ENCODE data around the gene CHD9.

Gene CHD9

GRCh38 chr16:53282975-53283946, 228.5 kb downstream of the CHD9 start:
- Histone ChIP-seq H3K4ac (ENCODE audit: low read depth, low read length) (no peak overlapping the region), H4K91ac (ENCODE audit: low read depth, low read length) (no peak overlapping the region), H3K27me3 (ENCODE audit: insufficient read depth, low read length) (no peaks in the 10 kb centered on the region), H2BK5ac (ENCODE audit: low read depth, low read length, poor library complexity) (no peak overlapping the region), H2BK120ac (ENCODE audit: insufficient read depth, low read length, poor library complexity) (no peak overlapping the region), H4K8ac (ENCODE audit: low read depth, low read length) (no peak overlapping the region), H4K12ac (ENCODE audit: low read depth, low read length) (no peak overlapping the region), H3K79me2 (ENCODE audit: control insufficient read depth, insufficient read depth, low read length, poor library complexity) (no peaks in the 10 kb centered on the region), H3K4me2 (ENCODE audit: low read length) (no peak overlapping the region), H3K18ac (ENCODE audit: low read length) (no peak overlapping the region), H2AFZ (ENCODE audit: insufficient read depth, low read length, poor library complexity) (no peak overlapping the region), H3K14ac (ENCODE audit: low read length) (no peak overlapping the region), H3K4me3 (ENCODE audit: low read depth, low read length) (no peak overlapping the region), H3K4me1 (ENCODE audit: control insufficient read depth in 1 of 2, insufficient read depth in 2 of 2, low read length in 2 of 2) (no peaks in the 10 kb centered on the region), H3K36me3 (ENCODE audit: control insufficient read depth in 1 of 2, insufficient read depth in 2 of 2, low read length in 2 of 2) (peaks cover 13 to 14% of the 10 kb centered on the region in 2 experiments), H3K27ac (ENCODE audit: low read depth, low read length) (no peak overlapping the region), H3K23ac (ENCODE audit: low read length) (no peak overlapping the region), H2BK12ac (ENCODE audit: low read length) (no peak overlapping the region), H2AK5ac (ENCODE audit: low read length) (no peak overlapping the region), H3K9me3 (ENCODE audit: insufficient read depth, low read depth, low read length) (no peaks in the 10 kb centered on the region), H3K9ac (ENCODE audit: low read length) (no peak overlapping the region), H3K79me1 (ENCODE audit: low read length) (no peaks in the 10 kb centered on the region)
- WGBS (ENCODE audit: extremely low coverage, insufficient coverage, insufficient read length): 100% methylated on average over 1 of the region's 3 CpGs
- peak in 1 of 2 donors; percentile 61 for DNase-seq

- H4K91ac ChIP-seq (ENCODE audit: low read depth, low read length): no peak overlapping the region
- no peak overlapping the region for H2BK120ac ChIP-seq (ENCODE audit: insufficient read depth, low read length, poor library complexity)
- H3K18ac ChIP-seq (ENCODE audit: low read length): no peak overlapping the region
- H3K27ac ChIP-seq (ENCODE audit: low read depth, low read length): no peak overlapping the region
- no peak overlapping the region for H3K9ac ChIP-seq (ENCODE audit: low read length)
- no peak overlapping the region for H2AK5ac ChIP-seq (ENCODE audit: low read length)
- H3K4me2 ChIP-seq (ENCODE audit: low read length): no peak overlapping the region
- H2BK12ac ChIP-seq (ENCODE audit: low read length): no peak overlapping the region
- WGBS (ENCODE audit: extremely low coverage, insufficient coverage, insufficient read length): no CpG with 5 or more reads among the region's 2 CpGs
- DNase-seq: no peak
- no peaks in the 10 kb centered on the region for H3K9me3 ChIP-seq (ENCODE audit: insufficient read depth, low read depth, low read length)
- H3K4me1 ChIP-seq (ENCODE audit: control insufficient read depth in 1 of 2, insufficient read depth in 2 of 2, low read length in 2 of 2): no peaks in the 10 kb centered on the region
- H3K4me3 ChIP-seq (ENCODE audit: low read depth, low read length): no peak overlapping the region
- H3K79me1 ChIP-seq (ENCODE audit: low read length): no peaks in the 10 kb centered on the region
- H3K27me3 ChIP-seq (ENCODE audit: insufficient read depth, low read length): no peaks in the 10 kb centered on the region
- no peak overlapping the region for H3K23ac ChIP-seq (ENCODE audit: low read length)
- H4K12ac ChIP-seq (ENCODE audit: low read depth, low read length): no peak overlapping the region
- no peak overlapping the region for H3K14ac ChIP-seq (ENCODE audit: low read length)
- peaks cover 14 to 20% of the 10 kb centered on the region in 2 experiments for H3K36me3 ChIP-seq (ENCODE audit: control insufficient read depth in 1 of 2, insufficient read depth in 2 of 2, low read length in 2 of 2)
- no peaks in the 10 kb centered on the region for H3K79me2 ChIP-seq (ENCODE audit: control insufficient read depth, insufficient read depth, low read length, poor library complexity)
- H4K8ac ChIP-seq (ENCODE audit: low read depth, low read length): no peak overlapping the region
- H3K4ac ChIP-seq (ENCODE audit: low read depth, low read length): no peak overlapping the region
- no peak overlapping the region for H2AFZ ChIP-seq (ENCODE audit: insufficient read depth, low read length, poor library complexity)
- H2BK5ac ChIP-seq (ENCODE audit: low read depth, low read length, poor library complexity): no peak overlapping the region
Measured at GRCh38 chr16:53285236-53285635, 230.4 kb downstream of the CHD9 start.

DNA sequence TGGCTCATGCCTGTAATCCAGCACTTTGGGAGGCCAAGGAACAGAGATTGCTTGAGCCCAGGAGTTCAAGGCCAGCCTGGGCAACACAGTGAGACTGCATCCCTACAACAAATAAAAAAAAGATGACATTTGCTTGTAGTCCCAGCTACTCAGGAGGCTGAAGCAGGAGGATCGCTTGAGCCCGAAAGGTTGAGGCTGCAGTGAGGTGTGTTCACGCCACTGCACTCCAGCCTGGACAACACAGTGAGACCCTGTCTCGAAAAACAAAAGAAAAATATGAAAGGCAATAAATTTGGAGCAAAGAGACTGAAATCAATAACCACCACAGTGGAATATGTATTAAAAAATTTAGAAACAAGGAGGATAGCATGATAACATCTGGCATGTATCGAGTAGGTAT, 235.7 kb downstream of the CHD9 start:
- Histone ChIP-seq H3K9me3 (ENCODE audit: insufficient read depth, low read depth, low read length) (no peaks in the 10 kb centered on the region), H3K4ac (ENCODE audit: low read depth, low read length) (no peak overlapping the region), H3K27me3 (ENCODE audit: insufficient read depth, low read length) (no peaks in the 10 kb centered on the region), H3K4me1 (ENCODE audit: control insufficient read depth in 1 of 2, insufficient read depth in 2 of 2, low read length in 2 of 2) (no peaks in the 10 kb centered on the region), H3K4me3 (ENCODE audit: low read depth, low read length) (no peak overlapping the region), H3K36me3 (ENCODE audit: control insufficient read depth in 1 of 2, insufficient read depth in 2 of 2, low read length in 2 of 2) (peaks cover 23 to 32% of the 10 kb centered on the region in 2 experiments), H4K8ac (ENCODE audit: low read depth, low read length) (no peak overlapping the region), H3K23ac (ENCODE audit: low read length) (no peak overlapping the region), H3K9ac (ENCODE audit: low read length) (no peak overlapping the region), H2BK5ac (ENCODE audit: low read depth, low read length, poor library complexity) (no peak overlapping the region), H3K4me2 (ENCODE audit: low read length) (no peak overlapping the region), H3K27ac (ENCODE audit: low read depth, low read length) (no peak overlapping the region), H4K12ac (ENCODE audit: low read depth, low read length) (no peak overlapping the region), H4K91ac (ENCODE audit: low read depth, low read length) (no peak overlapping the region), H2AFZ (ENCODE audit: insufficient read depth, low read length, poor library complexity) (no peak overlapping the region), H3K79me1 (ENCODE audit: low read length) (no peaks in the 10 kb centered on the region), H3K14ac (ENCODE audit: low read length) (no peak overlapping the region), H3K79me2 (ENCODE audit: control insufficient read depth, insufficient read depth, low read length, poor library complexity) (no peaks in the 10 kb centered on the region), H3K18ac (ENCODE audit: low read length) (no peak overlapping the region), H2AK5ac (ENCODE audit: low read length) (no peak overlapping the region), H2BK120ac (ENCODE audit: insufficient read depth, low read length, poor library complexity) (no peak overlapping the region), H2BK12ac (ENCODE audit: low read length) (no peak overlapping the region)
- no peak for DNase-seq
- no CpG with 5 or more reads among the region's 5 CpGs for WGBS (ENCODE audit: extremely low coverage, insufficient coverage, insufficient read length)

GRCh38 chr16:53291757-53292392, 237.1 kb downstream of the CHD9 start:
- H2BK12ac ChIP-seq (ENCODE audit: low read length): no peak overlapping the region
- no peaks in the 10 kb centered on the region for H3K27me3 ChIP-seq (ENCODE audit: insufficient read depth, low read length)
- DNase-seq: no peak
- no peak overlapping the region for H4K12ac ChIP-seq (ENCODE audit: low read depth, low read length)
- H2BK120ac ChIP-seq (ENCODE audit: insufficient read depth, low read length, poor library complexity): no peak overlapping the region
- no peak overlapping the region for H4K8ac ChIP-seq (ENCODE audit: low read depth, low read length)
- no peak overlapping the region for H3K14ac ChIP-seq (ENCODE audit: low read length)
- H2AFZ ChIP-seq (ENCODE audit: insufficient read depth, low read length, poor library complexity): no peak overlapping the region
- no peak overlapping the region for H3K18ac ChIP-seq (ENCODE audit: low read length)
- no peak overlapping the region for H2AK5ac ChIP-seq (ENCODE audit: low read length)
- peaks cover 22 to 31% of the 10 kb centered on the region in 2 experiments for H3K36me3 ChIP-seq (ENCODE audit: control insufficient read depth in 1 of 2, insufficient read depth in 2 of 2, low read length in 2 of 2)
- no peaks in the 10 kb centered on the region for H3K4me1 ChIP-seq (ENCODE audit: control insufficient read depth in 1 of 2, insufficient read depth in 2 of 2, low read length in 2 of 2)
- no peak overlapping the region for H3K27ac ChIP-seq (ENCODE audit: low read depth, low read length)
- no peak overlapping the region for H3K4me3 ChIP-seq (ENCODE audit: low read depth, low read length)
- H3K79me1 ChIP-seq (ENCODE audit: low read length): no peaks in the 10 kb centered on the region
- no CpG with 5 or more reads among the region's 2 CpGs for WGBS (ENCODE audit: extremely low coverage, insufficient coverage, insufficient read length)
- no peak overlapping the region for H3K4ac ChIP-seq (ENCODE audit: low read depth, low read length)
- H3K9me3 ChIP-seq (ENCODE audit: insufficient read depth, low read depth, low read length): no peaks in the 10 kb centered on the region
- no peak overlapping the region for H3K4me2 ChIP-seq (ENCODE audit: low read length)
- H3K79me2 ChIP-seq (ENCODE audit: control insufficient read depth, insufficient read depth, low read length, poor library complexity): no peaks in the 10 kb centered on the region
- H3K23ac ChIP-seq (ENCODE audit: low read length): no peak overlapping the region
- H4K91ac ChIP-seq (ENCODE audit: low read depth, low read length): no peak overlapping the region
- no peak overlapping the region for H2BK5ac ChIP-seq (ENCODE audit: low read depth, low read length, poor library complexity)
- H3K9ac ChIP-seq (ENCODE audit: low read length): no peak overlapping the region

All from trophoblast cell (in vitro differentiated cells and primary cell).